Hematopoietic multipotent progenitor cell treated with erythropoietin and hydrocortisone succinate and interleukin-3 and kit ligand, for 8 days (in vitro differentiated cells): ENCODE data around the gene TSPAN9.

Experiments
- DNase-seq: peaks from one replicate; pipeline ENCODE4 v3.0.0-alpha.2; 2015

TSPAN9 gene, protein sequence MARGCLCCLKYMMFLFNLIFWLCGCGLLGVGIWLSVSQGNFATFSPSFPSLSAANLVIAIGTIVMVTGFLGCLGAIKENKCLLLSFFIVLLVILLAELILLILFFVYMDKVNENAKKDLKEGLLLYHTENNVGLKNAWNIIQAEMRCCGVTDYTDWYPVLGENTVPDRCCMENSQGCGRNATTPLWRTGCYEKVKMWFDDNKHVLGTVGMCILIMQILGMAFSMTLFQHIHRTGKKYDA

GRCh38 chr12:3076730-3077571, at the start of gene TSPAN9:
TSPAN9 (plus strand) TSS chr12:3077379; CDS start chr12:3201194, 123,815 bp downstream.
- peak; percentile 22 for DNase-seq

GRCh38 chr12:3028108-3028507, 49.1 kb upstream of the TSPAN9 start:
- DNase-seq, result no peak

- no peak for DNase-seq
Observed at GRCh38 chr12:3030821-3031429, 46.3 kb upstream of the TSPAN9 start.

GRCh38 chr12:3032161-3032560, 45.0 kb upstream of the TSPAN9 start:
- DNase-seq, result no peak

DNA sequence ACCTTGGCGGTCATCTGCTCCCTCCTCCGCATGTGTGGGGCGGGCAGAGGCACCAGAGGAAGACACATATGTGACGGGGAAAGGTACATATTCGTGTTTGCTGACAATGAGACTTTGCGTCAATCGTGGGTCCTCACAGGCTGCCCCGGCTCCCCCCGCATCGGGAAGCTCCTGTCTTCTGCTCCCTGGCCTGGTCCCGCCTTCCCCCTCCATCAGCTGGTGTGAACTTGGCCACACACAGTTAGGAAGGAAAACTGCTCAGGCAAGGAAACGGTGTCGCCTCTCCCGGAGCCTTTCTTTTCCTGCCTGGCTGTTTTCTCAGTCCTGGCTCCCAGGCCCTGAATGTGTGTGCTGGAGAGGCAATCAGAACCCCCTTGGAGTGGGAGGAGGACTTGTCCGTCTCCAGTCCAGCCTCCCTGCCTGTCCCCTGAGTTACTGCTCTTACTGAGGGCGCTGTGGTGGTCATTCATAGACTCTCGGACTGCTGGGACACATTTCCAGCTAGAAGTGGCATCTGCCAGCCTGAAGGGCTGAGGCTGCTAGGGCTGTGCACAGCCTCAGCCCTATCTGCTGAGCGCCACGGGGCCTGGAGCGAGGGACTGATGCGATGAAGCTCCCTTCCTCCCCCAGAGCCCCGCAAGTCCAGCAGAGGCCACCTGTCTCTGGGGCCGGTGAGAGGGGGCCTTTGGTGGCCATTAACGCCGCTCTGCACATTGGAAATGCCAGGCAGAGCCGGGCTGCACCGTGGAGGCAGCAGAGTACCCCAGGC, 44.2 kb upstream of the TSPAN9 start:
- no peak for DNase-seq

- no peak for DNase-seq
Observed at GRCh38 chr12:3033539-3033867, 43.7 kb upstream of the TSPAN9 start.

DNA sequence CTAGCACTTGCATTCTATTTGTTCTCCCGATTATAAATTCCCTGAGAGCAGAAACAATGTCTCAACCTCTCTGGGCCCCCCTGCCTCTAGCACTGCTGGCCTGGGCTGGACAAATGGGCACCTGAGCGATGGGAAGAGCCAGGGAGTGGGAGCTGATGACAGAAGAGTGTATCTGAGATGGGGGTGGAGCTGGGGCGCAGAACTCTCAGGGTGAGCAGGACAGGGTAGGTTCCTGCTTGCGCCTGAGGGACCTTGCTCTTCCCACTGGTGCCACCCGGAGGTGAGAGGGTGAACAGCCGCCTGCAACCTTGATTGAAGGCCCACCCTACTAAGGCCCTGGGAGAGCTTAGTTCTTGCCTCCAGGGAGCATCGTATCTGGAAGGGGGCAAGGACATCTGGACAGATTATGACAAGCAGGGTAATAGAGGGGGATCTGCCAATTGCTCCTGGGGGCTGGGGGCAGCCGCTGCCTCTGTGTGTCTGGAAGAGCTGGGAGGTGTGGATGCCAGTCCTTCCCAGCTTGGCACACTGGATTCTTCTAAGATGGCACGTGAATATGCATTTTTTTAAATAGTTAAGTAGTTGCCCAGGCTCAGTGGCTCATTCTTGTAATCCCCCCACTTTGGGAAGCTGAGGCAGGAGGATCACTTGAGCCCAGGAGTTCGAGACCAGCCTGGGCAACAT, 43.0 kb upstream of the TSPAN9 start:
- peak; percentile 61 for DNase-seq

DNA sequence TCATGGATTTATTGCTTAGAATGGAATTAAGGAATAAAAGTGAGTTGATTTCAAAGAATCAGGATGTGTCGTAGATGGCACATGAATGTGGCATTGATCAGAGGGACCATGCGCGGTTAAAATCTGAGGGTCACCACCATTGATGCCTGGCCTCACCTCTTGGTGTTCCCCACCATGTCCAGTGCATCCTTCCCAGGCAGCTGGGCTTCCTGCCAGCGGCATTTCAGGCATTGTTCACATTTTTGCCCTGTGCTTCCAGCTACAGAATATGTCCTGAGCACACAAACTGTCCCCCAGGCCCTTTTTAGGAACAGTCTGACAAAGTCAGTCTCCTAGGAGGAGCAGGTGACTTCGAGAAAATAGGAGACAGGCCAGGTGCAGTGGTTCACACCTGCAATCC, 42.0 kb upstream of the TSPAN9 start:
- DNase-seq, result no peak

GRCh38 chr12:3035815-3036702, 41.1 kb upstream of the TSPAN9 start:
- DNase-seq, result no peak

- no peak for DNase-seq
Observed at GRCh38 chr12:3036901-3037600, 40.1 kb upstream of the TSPAN9 start.

GRCh38 chr12:3038166-3038565, 39.0 kb upstream of the TSPAN9 start:
- DNase-seq, result no peak

- DNase-seq, result no peak
Observed at GRCh38 chr12:3038926-3039510, 38.2 kb upstream of the TSPAN9 start.

GRCh38 chr12:3040026-3040656, 37.0 kb upstream of the TSPAN9 start:
- DNase-seq, result no peak

GRCh38 chr12:3040663-3041544, 36.3 kb upstream of the TSPAN9 start:
- no peak for DNase-seq

- peak; percentile 86 for DNase-seq
Observed at GRCh38 chr12:3041558-3042164, 35.5 kb upstream of the TSPAN9 start.

DNA sequence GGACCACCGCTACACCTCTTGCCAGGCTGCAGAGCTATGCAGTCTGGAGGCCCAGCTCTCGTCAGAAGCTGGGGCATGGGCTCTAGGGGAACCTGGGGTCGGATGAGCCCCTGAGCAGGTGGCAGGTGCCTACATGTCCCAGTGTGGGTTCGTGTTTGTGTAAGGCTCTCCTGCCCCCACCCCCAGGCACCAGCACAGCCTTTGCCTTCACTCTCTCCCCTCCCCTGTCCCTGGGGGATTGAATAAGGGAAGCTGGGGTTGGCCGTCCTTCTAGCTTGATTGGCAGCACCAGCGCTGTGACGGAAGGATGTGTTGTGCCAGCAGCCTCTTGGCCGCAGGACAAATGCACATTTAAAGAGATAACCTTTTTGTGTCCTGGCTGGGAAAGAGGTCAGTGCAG, 34.8 kb upstream of the TSPAN9 start:
- DNase-seq, result no peak

DNA sequence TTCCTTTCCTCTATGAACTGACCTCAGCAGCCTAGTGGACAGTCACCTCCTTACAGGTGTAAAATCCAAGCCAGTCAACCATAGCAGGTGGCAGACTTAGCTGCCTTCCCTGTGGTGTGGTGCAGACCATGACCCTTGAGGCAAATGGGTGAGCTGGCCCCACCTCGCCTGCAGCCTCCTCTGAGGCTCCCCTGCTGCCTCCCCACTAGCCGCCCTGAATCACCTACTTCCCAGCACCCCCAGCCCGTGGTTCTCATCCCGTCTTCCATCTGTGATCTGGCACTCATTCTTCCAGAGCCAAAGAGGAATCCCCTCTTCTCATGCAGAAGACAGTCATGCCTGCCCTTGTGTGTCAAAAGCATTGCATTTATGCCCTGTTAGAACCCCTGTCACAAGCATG, 34.4 kb upstream of the TSPAN9 start:
- no peak for DNase-seq

DNA sequence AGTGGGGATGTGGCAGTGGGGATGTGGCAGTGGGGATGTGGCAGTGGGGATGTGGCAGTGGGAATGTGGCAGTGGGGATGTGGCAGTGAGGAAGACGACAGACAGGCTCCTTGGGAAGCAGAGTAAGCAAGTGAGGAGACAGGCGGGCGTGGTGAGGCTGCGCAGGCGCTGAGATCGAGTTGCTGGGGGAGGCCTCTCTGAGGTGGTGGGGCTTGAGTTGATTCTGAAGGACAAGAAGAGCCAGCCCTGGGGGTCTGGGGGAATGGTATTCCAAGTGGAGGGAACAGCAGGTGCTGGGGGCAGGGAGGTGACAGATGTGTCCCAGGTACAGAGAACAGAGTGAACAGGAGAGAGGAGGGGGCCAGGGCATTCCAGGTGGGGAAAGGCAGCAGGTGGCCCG, 33.8 kb upstream of the TSPAN9 start:
- DNase-seq, result no peak
